HCT116 (cell line): Measurements from ENCODE around the gene SPTSSA. TPM values are rescaled to one million over a fixed set of nuclear protein-coding genes. Genes with fewer than 3 reads are reported as not detected.

Source experiments
- ATAC-seq: fragments of 200-7000 bp; cut with Tn5 transposase; 2 replicates; pipeline ENCODE4 v1.9.1; 2020; ENCODE audit warnings: mild to moderate bottlenecking, moderate library complexity
- BruUV-seq: library from RNA; stranded (reverse); fragments of 400-500 nt; replicated peaks from 2 replicates; lab custom pipeline; 2021; lab: Mats Ljungman, UMichigan
- CTCF ChIA-PET: fragments of 300-600 bp; sonication (Branson Sonifier 250); formaldehyde crosslinking; loops from one replicate; lab custom pipeline; 2021; ENCODE audit warnings: antibody characterized with exemption; lab: Charles Lee
- POLR2A ChIA-PET: fragments of 300-600, 350-600 bp; sonication (Branson Sonifier 250); formaldehyde crosslinking; loops from one replicate; lab custom pipeline; 2021; ENCODE audit warnings: antibody characterized with exemption; lab: Charles Lee
- RAD21 ChIA-PET, 2 experiments: fragments of 300-600 bp; sonication (Branson Sonifier 250); formaldehyde crosslinking; loops; one replicate each; lab custom pipeline; 2023; ENCODE audit warnings: low total read pairs in 2 of 2; ENCODE audit not compliant: uncharacterized antibody in 2 of 2, unreplicated experiment in 2 of 2, low non-redundant PET in 1 of 2; lab: Charles Lee
- DNase-seq: peaks from one replicate; pipeline ENCODE4 v3.0.0-alpha.2; 2010; ENCODE audit warnings: low read depth, low spot score
- H2AFZ ChIP-seq: fragments of 200-600 bp; shearing (Covaris generic), sonication (generic); 2 replicates; pipeline ENCODE4 v1.6.1; 2017; ENCODE audit warnings: low read depth, mixed run types, mixed read lengths, antibody characterized with exemption, low read length; ENCODE audit not compliant: poor library complexity, severe bottlenecking
- H3K27ac ChIP-seq: 2 replicates; pipeline ENCODE4 v1.5.1; 2012; ENCODE audit warnings: low read depth, low read length
- H3K27me3 ChIP-seq: fragments of 200-600 bp; sonication (generic); 2 replicates; pipeline ENCODE4 v1.6.1; 2016; ENCODE audit warnings: mixed run types, low read length, mixed read lengths; ENCODE audit not compliant: insufficient read depth
- H3K36me3 ChIP-seq, 2 experiments: fragments of 200-500 bp in 1 of 2; fragments of 200-600 bp in 1 of 2; sonication (Bioruptor generic) in 1 of 2; sonication (generic) in 1 of 2; 2 replicates each; pipeline versions ENCODE4 v1.5.1 to v1.6.1; 2014 to 2016; ENCODE audit warnings: low read length in 2 of 2, inconsistent platforms in 1 of 2, mixed read lengths in 1 of 2, mixed run types in 1 of 2; ENCODE audit not compliant: insufficient read depth in 2 of 2, control insufficient read depth in 1 of 2
- H3K4me1 ChIP-seq, 2 experiments: fragments of 200-600 bp in 1 of 2; sonication (generic) in 1 of 2; 2 replicates each; pipeline versions ENCODE4 v1.5.1 to v1.6.1; 2012 to 2017; ENCODE audit warnings: low read length in 2 of 2, inconsistent platforms in 1 of 2, mild to moderate bottlenecking in 1 of 2, mixed read lengths in 1 of 2, mixed run types in 1 of 2, moderate library complexity in 1 of 2; ENCODE audit not compliant: insufficient read depth in 2 of 2, control insufficient read depth in 1 of 2
- H3K4me2 ChIP-seq: fragments of 200-600 bp; sonication (generic); 2 replicates; pipeline ENCODE4 v1.6.1; 2017; ENCODE audit warnings: mixed run types, low read length, mixed read lengths
- H3K4me3 ChIP-seq, 2 experiments: fragments of 200-600 bp in 1 of 2; sonication (generic) in 1 of 2; replicated peaks in 1 of 2; 2 replicates each; pipeline ENCODE4 v1.5.1; 2011 to 2016; ENCODE audit warnings: low read length in 2 of 2, control low read depth in 1 of 2, low read depth in 1 of 2, mild to moderate bottlenecking in 1 of 2, mixed read lengths in 1 of 2, mixed run types in 1 of 2
- H3K79me2 ChIP-seq: fragments of 200-600 bp; sonication (generic); 2 replicates; pipeline ENCODE4 v1.6.1; 2017; ENCODE audit warnings: mild to moderate bottlenecking, mixed run types, low read length, moderate library complexity, mixed read lengths; ENCODE audit not compliant: insufficient read depth
- H3K9ac ChIP-seq: fragments of 200-600 bp; sonication (generic); 2 replicates; pipeline ENCODE4 v1.6.1; 2016; ENCODE audit warnings: low read length, mixed read lengths
- H3K9me2 ChIP-seq: fragments of 200-600 bp; sonication (generic), shearing (Covaris generic); 2 replicates; pipeline ENCODE4 v1.6.1; 2017; ENCODE audit warnings: mixed run types, mild to moderate bottlenecking, moderate library complexity; ENCODE audit not compliant: insufficient read depth
- H3K9me3 ChIP-seq, 2 experiments: fragments of 200-500 bp in 1 of 2; fragments of 200-600 bp in 1 of 2; sonication (Bioruptor generic) in 1 of 2; sonication (generic) in 1 of 2; 2 replicates each; pipeline ENCODE4 v1.6.1; 2014 to 2017; ENCODE audit warnings: low read length in 2 of 2, mixed read lengths in 2 of 2, inconsistent platforms in 1 of 2, low read depth in 1 of 2, mild to moderate bottlenecking in 1 of 2, mixed run types in 1 of 2, moderate library complexity in 1 of 2; ENCODE audit not compliant: control insufficient read depth in 1 of 2, insufficient read depth in 1 of 2
- H4K20me1 ChIP-seq: fragments of 200-600 bp; sonication (generic), shearing (Covaris generic); 2 replicates; pipeline ENCODE4 v1.6.1; 2017; ENCODE audit warnings: mixed run types, mild to moderate bottlenecking, moderate library complexity; ENCODE audit not compliant: insufficient read depth
- CTCF ChIP-seq, 3 experiments: fragments of 200-600 bp in 1 of 3; sonication (generic) in 1 of 3; IDR thresholded peaks in 2 of 3; conservative IDR thresholded peaks in 1 of 3; 2 replicates each; pipeline ENCODE4 v1.5.1; 2012 to 2017; ENCODE audit warnings: low read depth in 2 of 3, low read length in 2 of 3, antibody characterized with exemption in 1 of 3, borderline replicate concordance in 1 of 3, control low read depth in 1 of 3, mild to moderate bottlenecking in 1 of 3, mixed read lengths in 1 of 3, mixed run types in 1 of 3, moderate library complexity in 1 of 3; ENCODE audit not compliant: insufficient read depth in 1 of 3
- SRF ChIP-seq: IDR thresholded peaks from 2 replicates; pipeline ENCODE4 v1.6.1; 2012; ENCODE audit warnings: low read depth
- intact Hi-C: fragments of 100-400 bp; cut with micrococcal nuclease; formaldehyde crosslinking; loops from 2 replicates; pipeline ENCODE4 v1.10.0; 2022
- total RNA-seq: library from RNA; stranded (reverse); gene quantifications from one replicate; pipeline ENCODE4 v1.2.1, GENCODE V29; 2021; ENCODE audit not compliant: unreplicated experiment

The SPTSSA gene
- total RNA-seq, 1 experiment from 2014 or later = 17.0 TPM

GRCh38 chr14:34383839-34384238, 78.2 kb downstream of the SPTSSA start:
- H3K9ac ChIP-seq = no peak overlapping the region
- RAD21 ChIA-PET = no interaction called here
- POLR2A ChIA-PET = no interaction called here
- 0 out of 4 replicates have a peak, but pooled peaks cover under 1 to 2% of the 10 kb centered on the region in 2 experiments for H3K4me1 ChIP-seq
- H3K4me2 ChIP-seq = no peak overlapping the region
- H3K36me3 ChIP-seq = no peaks in the 10 kb centered on the region
- TF ChIP-seq SRF (no peak), CTCF (IDR thresholded peaks at IDR 0.05 in 2 of 3, conservative IDR thresholded peaks at IDR 0.05 in 1 of 3; ENCODE audit: borderline replicate concordance in 1 of 3, insufficient read depth in 1 of 3, low read depth in 2 of 3, low read length in 2 of 3) (no peak)
- CTCF ChIA-PET = no interaction called here
- H2AFZ ChIP-seq = no peak overlapping the region
- H3K27me3 ChIP-seq = no peaks in the 10 kb centered on the region
- H4K20me1 ChIP-seq = no peaks in the 10 kb centered on the region
- DNase-seq (no peak), ATAC-seq (no peak)
- BruUV-seq = no TSS peak
- no peaks in the 10 kb centered on the region for H3K9me3 ChIP-seq
- H3K79me2 ChIP-seq = no peaks in the 10 kb centered on the region
- intact Hi-C loops = no loop called here
- no peak overlapping the region for H3K27ac ChIP-seq
- H3K9me2 ChIP-seq = no peaks in the 10 kb centered on the region
- no peak overlapping the region for H3K4me3 ChIP-seq

Other genes with a start within 250 kb of the SPTSSA start
- gene EAPP, start 77.5 kb upstream of the SPTSSA start, total RNA-seq = 32.2 TPM
- 73.4 TPM for gene SNX6, start 167.9 kb upstream of the SPTSSA start, total RNA-seq